SK-N-SH treated with all-trans-retinoic acid at 6 μM for 48 hours (cell line): ENCODE results near the gene PRR13.

Experiments
- OSR1 ChIP-seq: fragments of 250-450 bp; sonication (Bioruptor Pico); IDR thresholded peaks from 2 replicates; pipeline ENCODE4 v1.8.0; 2022; ENCODE audit warnings: moderate library complexity, mild to moderate bottlenecking, inconsistent platforms
- PATZ1 ChIP-seq: fragments of 250-450 bp; sonication (Bioruptor Pico); IDR thresholded peaks from 2 replicates; pipeline ENCODE4 v1.8.0; 2020; ENCODE audit warnings: mild to moderate bottlenecking, moderate library complexity, borderline replicate concordance

- TF ChIP-seq OSR1 = no peak
- TF ChIP-seq PATZ1 (CRISPR knock-in tag) = no peak
Observed at GRCh38 chr12:53482626-53483168, 41.2 kb downstream of the PRR13 start.
